Stimulated activated CD8-positive, alpha-beta memory T cell treated with anti-CD3 and anti-CD28 coated beads, Interleukin-2, amount 100 ng/mL, for 48 hours (primary cell): ENCODE data around the gene PCP2.

ENCODE experiments used
- DNase-seq, 2 donors: peaks; one replicate each; pipeline ENCODE4 v3.0.0-alpha.2; 2020; ENCODE audit warnings: low read depth in 2 of 2

Gene PCP2

GRCh38 chr19:7633698-7634097 is at the start of gene PCP2:
TSS of gene PCP2 (minus strand) at chr19:7633719. CDS start at chr19:7633457, 262 bp downstream.
- DNase-seq = no peak

- no peak for DNase-seq
Observed at GRCh38 chr19:7682175-7682855, 48.8 kb upstream of the PCP2 start.

- DNase-seq = peak; percentile 75 to 78
Observed at GRCh38 chr19:7681340-7682174, 48.0 kb upstream of the PCP2 start.

DNA sequence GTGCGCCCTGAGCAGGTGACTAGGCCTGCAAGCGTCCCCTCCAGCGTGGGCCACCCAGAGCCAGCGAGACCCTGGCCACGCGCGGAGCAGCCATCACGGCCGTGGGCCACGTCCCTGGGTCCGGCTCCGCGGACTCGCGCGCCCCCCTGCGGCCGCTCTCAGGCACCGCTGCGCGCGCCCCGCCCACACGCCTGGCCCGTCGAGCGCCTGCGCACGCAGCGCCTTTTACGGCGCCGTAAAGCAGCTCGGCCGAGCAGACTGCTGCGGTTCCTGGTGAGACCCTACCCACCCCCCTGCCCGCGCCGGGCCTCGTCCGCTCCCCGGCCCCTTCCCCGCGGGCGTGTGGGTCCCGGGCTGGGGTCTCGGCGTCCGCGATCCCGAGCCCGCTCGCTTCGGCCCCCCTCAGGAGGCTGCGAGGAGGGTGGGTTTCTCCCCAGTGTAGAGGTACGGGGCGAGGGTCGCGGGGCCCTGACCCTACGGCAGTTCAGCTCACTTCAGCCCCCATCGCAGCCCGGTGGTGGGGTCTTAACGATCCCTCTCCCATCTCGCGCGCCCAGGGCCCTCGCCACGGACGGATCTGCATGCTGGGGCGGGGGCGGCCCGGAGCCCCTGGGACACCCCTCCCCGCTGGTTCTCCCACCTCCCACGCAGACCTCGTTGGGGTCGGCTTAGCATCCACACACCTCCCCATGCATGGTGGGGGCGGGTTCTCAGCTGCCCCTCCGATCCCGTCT is 47.3 kb upstream of the PCP2 start, which contains the start of gene TRAPPC5:
Gene TRAPPC5 (plus strand): TSS at position 228 of the 734 bp plus-strand sequence. CDS start 1,421 bp downstream, outside the sequence.
- DNase-seq = peak; percentile 77 to 82

DNA sequence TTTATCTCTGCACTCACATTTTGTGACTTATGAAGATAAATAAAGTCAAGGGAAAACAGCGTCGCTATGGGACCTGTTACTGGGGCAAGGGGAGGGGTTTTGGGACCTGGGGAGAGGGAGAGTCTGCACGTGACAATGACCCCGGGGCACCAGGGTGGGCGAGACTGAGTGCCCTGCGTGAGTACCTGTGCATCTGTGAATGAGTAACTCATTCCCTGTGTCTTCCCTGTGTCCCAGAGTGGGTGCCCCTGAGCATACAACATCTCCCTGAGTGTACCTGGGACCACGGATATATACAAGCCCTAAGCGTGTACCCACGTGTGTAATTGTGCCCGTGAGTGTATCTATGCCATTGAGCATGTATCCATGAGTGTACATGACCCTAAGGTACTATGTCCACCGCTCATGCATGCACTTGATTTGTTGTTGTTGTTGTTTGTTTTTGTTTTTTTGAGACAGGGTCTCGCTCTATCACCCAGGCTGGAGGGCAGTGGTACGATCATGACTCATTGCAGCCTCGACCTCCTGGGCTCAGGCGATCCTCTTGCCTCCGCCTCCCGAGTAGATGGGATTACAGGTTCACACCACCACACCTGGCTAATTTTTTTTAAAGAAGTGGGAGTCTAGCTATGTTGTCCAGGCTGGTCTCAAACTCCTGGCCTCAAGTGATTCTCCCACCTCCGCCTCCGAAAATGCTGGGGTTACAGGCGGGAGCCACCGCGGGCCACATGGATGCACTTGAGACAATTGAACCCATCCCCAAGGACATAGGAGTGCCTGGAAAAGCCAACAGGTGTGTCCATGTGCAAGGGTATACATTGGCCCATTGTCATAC is 46.5 kb upstream of the PCP2 start:
- no peak for DNase-seq

GRCh38 chr19:7678971-7679751 is 45.6 kb upstream of the PCP2 start:
- peak in 1 of 2 donors; percentile 46 for DNase-seq

DNA sequence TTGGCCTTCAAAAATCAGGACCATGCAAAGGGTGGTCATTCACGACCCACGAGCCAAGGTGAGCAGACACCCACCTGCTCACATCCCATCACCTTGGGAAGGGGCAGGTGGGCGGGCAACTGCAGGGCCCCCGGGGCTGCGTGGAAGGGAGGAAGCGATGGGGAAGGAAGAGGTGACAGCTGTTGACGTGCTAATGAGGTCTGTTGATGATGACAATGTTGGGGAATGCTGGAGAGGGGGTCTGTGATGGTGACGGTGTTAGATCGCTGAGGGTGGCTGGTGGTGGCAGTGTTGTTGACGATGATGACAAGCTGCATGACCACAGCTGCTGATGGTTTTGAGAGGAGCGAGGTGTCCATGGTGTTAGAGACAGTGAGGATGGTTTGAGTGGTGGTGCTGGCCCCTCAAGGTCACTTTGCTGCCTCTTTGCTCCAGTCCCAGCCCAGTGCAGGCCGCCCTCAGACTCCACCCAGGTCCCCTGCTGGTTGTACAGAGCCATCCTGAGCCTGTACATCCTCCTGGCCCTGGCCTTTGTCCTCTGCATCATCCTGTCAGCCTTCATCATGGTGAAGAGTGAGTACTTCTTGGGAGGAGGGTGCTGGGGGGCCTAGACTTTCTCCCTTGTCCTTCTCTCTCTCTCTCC is 44.3 kb upstream of the PCP2 start:
- no peak for DNase-seq

DNA sequence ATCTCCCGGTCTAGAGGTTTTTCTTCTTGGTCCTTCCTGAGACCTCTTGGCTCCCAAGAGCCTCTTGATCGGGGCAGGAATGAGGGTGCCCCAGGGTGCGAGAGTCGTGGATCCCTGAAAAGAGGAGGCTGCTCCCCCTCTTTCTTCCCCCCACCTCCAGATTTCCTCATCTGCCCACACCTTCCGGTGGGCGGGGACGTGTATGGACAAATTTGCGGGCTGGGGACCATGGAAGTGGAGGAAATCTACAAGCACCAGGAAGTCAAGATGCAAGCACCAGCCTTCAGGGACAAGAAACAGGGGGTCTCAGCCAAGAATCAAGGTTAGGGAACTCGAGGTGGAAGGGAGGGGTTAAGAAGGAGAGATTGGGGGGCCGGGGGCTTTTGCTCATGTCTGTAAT is 43.3 kb upstream of the PCP2 start, which contains the start of gene MCEMP1:
Gene MCEMP1 (plus strand): TSS at position 237 of the 400 bp plus-strand sequence. CDS start 31 bp downstream, at position 268.
- DNase-seq = no peak

DNA sequence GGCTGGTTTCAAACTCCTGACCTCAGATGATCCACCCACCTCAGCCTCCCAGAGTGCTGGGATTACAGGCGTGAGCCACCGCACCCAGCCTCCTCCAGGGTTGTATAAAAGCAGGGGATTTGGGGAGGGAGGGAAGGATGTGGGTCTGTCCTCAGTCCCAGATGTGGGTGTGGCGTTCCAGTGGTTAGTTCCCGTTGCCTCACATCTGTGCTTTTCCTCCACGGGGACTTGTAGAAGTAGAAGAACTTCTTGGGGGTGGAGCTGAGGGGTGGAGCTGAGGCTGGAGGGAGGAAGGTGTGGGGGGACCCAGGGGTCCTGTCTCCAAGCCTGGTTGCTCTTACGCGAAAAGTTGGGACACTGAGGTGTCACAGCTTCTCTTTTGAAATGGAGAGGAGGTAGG is 42.9 kb upstream of the PCP2 start:
- no peak for DNase-seq

DNA sequence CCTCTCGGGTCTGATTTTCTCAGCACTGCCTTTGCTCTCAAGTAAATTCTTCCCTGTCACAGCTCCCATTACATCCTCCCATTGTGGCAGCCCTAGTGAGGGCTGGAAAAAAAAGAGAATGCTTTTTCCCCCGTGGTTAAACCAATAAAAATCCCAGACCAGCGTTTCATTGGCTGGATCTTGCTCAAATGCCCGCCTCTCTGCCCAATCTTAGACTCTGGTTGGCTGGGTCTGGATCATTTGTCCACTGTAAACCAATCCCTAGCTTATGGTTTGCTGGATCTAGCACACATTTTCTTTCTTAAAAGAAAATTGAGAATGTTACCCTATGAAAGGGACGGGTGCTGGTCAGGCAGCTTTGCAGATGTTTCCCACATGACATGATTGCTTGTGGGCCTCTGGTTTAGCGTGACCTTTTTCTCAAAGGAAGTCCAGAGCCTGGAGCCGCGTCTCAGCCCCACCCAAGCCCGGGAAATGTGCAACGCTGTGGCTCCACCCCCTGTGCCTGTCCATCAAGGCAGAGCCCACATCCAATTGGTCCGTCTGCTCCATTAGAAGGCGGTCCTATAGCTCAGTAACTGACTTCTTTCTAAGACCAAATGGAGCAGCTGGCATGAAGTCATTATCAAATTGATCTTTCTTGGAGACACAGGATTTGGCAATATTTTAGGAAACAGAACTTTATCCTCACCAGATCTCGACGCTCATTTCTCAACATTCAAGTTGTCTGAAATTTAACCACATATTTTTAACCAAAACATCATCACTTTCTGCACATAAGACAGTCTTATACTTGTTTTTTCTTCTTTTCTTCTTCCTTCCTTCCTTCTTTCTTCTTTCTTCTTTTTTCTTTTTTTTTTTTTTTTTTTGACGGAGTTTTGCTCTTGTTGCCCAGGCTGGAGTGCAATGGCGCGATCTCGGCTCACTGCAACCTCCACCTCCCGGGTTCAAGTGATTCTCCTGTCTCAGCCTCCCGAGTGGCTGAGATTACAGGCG is 40.8 kb upstream of the PCP2 start:
- no peak for DNase-seq

DNA sequence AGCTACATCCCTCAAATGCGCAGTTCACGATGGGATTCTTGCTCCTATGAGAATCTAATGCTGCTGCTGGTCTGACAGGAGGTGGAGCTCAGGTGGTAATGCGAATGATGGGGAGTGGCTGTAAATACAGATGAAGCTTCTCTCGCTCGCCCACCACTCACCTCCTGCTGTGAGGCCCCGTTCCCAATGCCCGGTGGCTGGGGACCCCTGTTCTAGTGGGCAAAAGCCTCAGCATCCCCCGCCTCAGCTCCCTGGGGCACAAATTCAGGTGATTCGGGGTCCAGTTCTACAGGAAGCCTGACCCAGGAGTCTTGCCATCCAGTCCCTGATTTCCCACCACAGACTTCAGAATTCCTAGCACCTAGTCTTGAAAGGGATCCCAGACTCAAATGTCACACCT is 39.0 kb upstream of the PCP2 start:
- DNase-seq = no peak

- DNase-seq = no peak
Observed at GRCh38 chr19:7670790-7671189, 37.3 kb upstream of the PCP2 start.

- DNase-seq = no peak
Observed at GRCh38 chr19:7670150-7670783, 36.7 kb upstream of the PCP2 start.

GRCh38 chr19:7669641-7670040 is 36.1 kb upstream of the PCP2 start:
- DNase-seq = no peak

GRCh38 chr19:7668842-7669241 is 35.3 kb upstream of the PCP2 start, which contains the start of gene RETN:
TSS of gene RETN (plus strand) at chr19:7669049. CDS start at chr19:7669327, 278 bp downstream.
- no peak for DNase-seq

GRCh38 chr19:7665076-7665475 is 31.6 kb upstream of the PCP2 start:
- no peak for DNase-seq

- DNase-seq = no peak
Observed at GRCh38 chr19:7663706-7664105, 30.2 kb upstream of the PCP2 start.

DNA sequence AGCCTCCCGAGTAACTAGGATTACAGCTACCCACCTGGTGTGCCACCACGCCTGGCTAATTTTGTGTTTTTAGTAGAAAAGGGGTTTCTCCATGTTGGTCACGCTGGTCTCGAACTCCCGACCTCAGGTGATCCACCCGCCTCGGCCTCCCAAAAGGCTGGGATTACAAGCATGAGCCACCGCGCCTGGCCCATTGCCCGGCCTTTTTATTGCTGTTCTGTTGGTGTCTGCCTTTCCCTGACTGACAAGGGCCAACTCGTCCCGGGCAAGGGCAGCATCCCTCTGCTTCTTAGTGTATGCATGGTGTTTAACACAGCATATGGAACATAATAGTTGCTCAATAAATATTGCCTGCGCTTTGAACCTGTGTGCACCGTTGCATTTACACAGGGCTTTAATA is 29.1 kb upstream of the PCP2 start:
- no peak for DNase-seq
